ENCODE measurements around the gene PPIE.
"Not testable (repeated sequence)": the region's sequence is repeated elsewhere in the genome, so short reads cannot be mapped to it uniquely, and the experiment has no call there.

The PPIE gene

DNA sequence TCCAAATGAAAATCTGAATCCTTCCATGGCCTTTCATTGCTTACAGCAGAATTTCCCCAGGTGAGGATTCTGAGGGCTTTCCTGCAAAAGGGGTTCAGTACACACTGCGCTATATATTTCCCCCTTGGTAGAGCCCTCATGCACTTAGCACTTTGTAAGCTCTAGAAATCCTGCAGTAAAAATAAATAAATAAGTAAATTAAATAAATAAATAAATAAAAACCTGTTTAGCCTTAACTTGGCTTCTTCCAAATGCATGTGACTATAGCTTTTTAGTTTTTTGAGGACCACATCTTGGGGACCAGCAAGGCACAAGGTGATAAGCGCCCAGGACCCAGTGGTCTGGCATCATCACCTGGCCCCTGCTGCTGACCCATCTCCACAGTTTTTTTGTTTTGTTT is 53.2 kb downstream of the PPIE start:
- H3K4me3 ChIP-seq: no peak overlapping the region
- H3K27me3 ChIP-seq: peaks cover 0 to 45% of the 10 kb centered on the region in 2 donors
- no peaks in the 10 kb centered on the region for H3K9me3 ChIP-seq
- no peak overlapping the region for H3K27ac ChIP-seq
- H3K36me3 ChIP-seq: no peaks in the 10 kb centered on the region
- peaks cover 0 to 15% (median 7%) of the 10 kb centered on the region in 4 donors for H3K4me1 ChIP-seq
- intact Hi-C loops (cut with DNase I; ENCODE audit: low total_unique reads): no loop called here
- DNase-seq: no peak
- TF ChIP-seq CTCF (IDR thresholded peaks at IDR 0.05): no peak

GRCh38 chr1:39795651-39796050 is 57.0 kb downstream of the PPIE start:
- no peaks in the 10 kb centered on the region for H3K9me3 ChIP-seq
- H3K4me3 ChIP-seq: no peak overlapping the region
- peaks cover 0 to 19% of the 10 kb centered on the region in 2 donors for H3K27me3 ChIP-seq
- no peaks in the 10 kb centered on the region for H3K36me3 ChIP-seq
- intact Hi-C loops (cut with DNase I; ENCODE audit: low total_unique reads): no loop called here
- no peak for DNase-seq
- H3K4me1 ChIP-seq: no peaks in the 10 kb centered on the region
- H3K27ac ChIP-seq: no peak overlapping the region
- no peak for TF ChIP-seq CTCF (IDR thresholded peaks at IDR 0.05)

DNA sequence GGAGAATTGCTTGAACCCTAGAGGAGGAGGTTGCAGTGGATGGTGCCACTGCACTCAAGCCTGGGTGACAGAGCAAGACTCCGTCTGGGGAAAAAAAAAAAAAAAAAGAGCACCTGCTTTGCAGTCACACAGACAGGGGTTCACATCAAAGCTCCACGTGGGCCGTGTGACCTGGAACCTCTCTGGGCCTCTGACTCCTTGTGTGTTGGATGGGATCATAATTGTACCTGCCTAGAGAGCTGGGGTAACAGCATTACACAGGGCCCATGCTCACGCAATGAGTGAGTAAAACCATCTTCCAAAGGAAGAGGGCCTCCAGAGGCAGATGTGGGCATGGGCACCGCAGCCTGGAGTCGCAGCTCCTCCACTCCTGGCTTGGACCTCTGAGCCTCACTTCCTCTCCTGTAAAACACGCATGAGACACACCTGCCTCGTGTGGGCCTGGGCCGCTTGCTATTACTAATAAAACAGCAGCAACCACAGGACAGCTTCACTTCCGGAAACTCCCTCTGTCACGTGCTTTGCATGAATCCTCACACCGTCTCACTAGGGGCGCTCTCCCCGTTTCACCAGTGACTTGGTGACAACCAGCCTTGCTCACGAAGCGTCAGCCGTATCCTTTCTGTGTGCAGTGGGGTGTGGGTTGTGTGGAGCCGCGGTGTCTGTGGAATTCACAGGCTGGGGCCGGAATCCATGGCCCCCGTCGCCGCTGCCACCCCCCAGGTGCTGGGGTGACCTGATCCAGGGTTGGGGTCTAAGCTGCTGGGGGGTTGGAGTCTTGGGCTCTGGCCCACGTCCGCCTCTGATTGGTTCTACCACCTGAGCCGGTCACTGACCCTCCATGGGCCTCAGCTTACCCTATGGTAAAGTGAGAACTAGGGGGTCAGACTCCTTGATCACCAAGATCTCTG is 60.4 kb downstream of the PPIE start:
- intact Hi-C loops (cut with DNase I; ENCODE audit: low total_unique reads); H3K4me1 ChIP-seq; H3K27ac ChIP-seq; H3K4me3 ChIP-seq; H3K27me3 ChIP-seq; H3K9me3 ChIP-seq; H3K36me3 ChIP-seq: not testable (repeated sequence)
- DNase-seq: peak in 1 of 2 donors; percentile 62

DNA sequence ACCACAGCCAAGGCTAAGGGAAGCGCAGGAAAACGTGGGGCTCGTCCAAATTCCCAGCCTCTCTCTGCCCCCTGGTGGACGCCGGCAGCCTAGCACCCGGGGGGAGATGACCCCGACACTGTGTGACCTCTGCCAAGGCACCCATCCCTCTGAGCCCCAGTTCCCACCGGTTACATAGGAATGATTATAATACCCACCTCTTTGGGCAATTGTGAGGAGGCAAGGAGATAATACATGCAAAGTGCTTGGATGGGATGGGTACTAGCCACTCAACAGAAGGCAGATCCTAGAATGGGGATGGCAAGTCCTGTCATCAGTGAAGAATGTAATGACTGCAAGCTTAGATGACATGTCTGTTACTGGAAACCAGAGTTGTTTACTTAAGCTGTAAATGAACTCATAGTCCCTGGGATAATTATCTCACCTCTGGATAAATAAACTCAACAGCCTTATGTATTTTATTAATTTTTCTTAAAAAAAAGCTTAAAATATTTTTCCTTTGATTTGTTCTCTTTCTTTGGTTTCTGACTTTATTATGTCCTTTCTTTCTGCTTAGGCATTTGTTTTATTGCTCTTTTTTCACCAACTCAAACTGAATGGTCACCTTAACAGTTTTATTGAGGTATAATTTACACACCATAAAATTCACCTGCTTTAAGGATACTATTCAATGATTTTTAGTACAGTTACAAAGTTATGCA is 61.2 kb downstream of the PPIE start:
- H3K36me3 ChIP-seq: no peaks in the 10 kb centered on the region
- H3K27ac ChIP-seq: no peak overlapping the region
- peak; percentile 41 to 58 for TF ChIP-seq CTCF (IDR thresholded peaks at IDR 0.05)
- H3K9me3 ChIP-seq: no peaks in the 10 kb centered on the region
- H3K4me3 ChIP-seq: no peak overlapping the region
- H3K4me1 ChIP-seq: no peaks in the 10 kb centered on the region
- peaks cover 0 to 3% of the 10 kb centered on the region in 2 donors for H3K27me3 ChIP-seq
- peak in 1 of 2 donors; percentile 45 for DNase-seq
- intact Hi-C loops (cut with DNase I; ENCODE audit: low total_unique reads): no loop called here

DNA sequence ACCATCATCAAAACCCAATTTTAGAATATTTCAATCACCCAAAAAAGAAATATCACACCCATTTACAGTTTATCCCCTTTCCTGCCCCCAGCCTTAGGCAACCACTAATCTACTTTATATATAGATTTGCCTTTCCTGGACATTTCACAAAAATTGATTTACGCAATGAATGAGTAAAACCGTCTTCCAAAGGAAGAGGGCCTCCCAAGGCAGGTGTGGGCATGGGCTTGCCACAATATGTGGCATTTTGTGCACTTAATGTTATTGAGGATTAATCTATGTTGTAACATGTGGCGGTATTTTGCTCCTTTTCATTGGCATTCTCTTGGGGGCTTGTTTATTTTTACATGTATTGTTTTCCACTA is 61.8 kb downstream of the PPIE start:
- Histone ChIP-seq H3K4me1 (no peaks in the 10 kb centered on the region), H3K9me3 (no peaks in the 10 kb centered on the region), H3K27me3 (peaks cover 0 to 3% of the 10 kb centered on the region in 2 donors), H3K27ac (no peak overlapping the region), H3K4me3 (no peak overlapping the region), H3K36me3 (no peaks in the 10 kb centered on the region)
- intact Hi-C loops (cut with DNase I; ENCODE audit: low total_unique reads): no loop called here
- TF ChIP-seq CTCF (IDR thresholded peaks at IDR 0.05): no peak
- no peak for DNase-seq

Measured in tibial artery (tissue), 4 donors.